ENCODE data around the gene CHCHD3.

The CHCHD3 gene

GRCh38 chr7:132999845-133000244 lies 82.0 kb downstream of the CHCHD3 start:
- no peak for ATAC-seq
- TF ChIP-seq ZC3H10 (CRISPR knock-in tag; IDR thresholded peaks at IDR 0.05): no peak
- no peak for TF ChIP-seq OSR1 (CRISPR knock-in tag; IDR thresholded peaks at IDR 0.05)
- no peak for TF ChIP-seq ZFP30 (CRISPR knock-in tag; IDR thresholded peaks at IDR 0.05)
- TF ChIP-seq, protein P1, sequence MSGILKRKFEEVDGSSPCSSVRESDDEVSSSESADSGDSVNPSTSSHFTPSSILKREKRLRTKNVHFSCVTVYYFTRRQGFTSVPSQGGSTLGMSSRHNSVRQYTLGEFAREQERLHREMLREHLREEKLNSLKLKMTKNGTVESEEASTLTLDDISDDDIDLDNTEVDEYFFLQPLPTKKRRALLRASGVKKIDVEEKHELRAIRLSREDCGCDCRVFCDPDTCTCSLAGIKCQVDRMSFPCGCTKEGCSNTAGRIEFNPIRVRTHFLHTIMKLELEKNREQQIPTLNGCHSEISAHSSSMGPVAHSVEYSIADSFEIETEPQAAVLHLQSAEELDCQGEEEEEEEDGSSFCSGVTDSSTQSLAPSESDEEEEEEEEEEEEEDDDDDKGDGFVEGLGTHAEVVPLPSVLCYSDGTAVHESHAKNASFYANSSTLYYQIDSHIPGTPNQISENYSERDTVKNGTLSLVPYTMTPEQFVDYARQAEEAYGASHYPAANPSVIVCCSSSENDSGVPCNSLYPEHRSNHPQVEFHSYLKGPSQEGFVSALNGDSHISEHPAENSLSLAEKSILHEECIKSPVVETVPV (CRISPR knock-in tag; IDR thresholded peaks at IDR 0.05): no peak
- no peak for TF ChIP-seq SNAI2 (CRISPR knock-in tag; IDR thresholded peaks at IDR 0.05)

DNA sequence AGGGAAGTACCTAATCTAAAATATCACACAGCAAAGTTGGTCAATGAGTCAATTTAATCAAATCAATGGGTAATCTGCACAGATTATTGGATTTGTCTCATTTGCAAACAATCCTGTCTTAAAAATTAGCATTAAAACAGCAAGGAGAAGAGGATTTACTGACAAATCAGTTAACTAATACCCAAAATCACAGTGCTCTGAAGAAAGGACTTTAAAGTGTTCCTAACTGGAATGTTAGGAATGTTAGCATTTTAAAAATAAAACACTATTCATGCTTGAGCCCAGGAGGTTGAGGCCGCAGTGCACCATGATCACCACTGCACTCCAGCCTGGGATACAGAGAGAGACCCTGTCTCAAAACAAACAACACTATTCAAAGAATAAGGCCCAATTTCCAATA lies 83.1 kb downstream of the CHCHD3 start:
- ATAC-seq: peak; percentile 53; the same call in 1 of the 3 replicates
- TF ChIP-seq OSR1 (CRISPR knock-in tag; IDR thresholded peaks at IDR 0.05) (no peak), ZNF8 (CRISPR knock-in tag; IDR thresholded peaks at IDR 0.05) (no peak), RARB (CRISPR knock-in tag; IDR thresholded peaks at IDR 0.05) (no peak), ZFP30 (CRISPR knock-in tag; IDR thresholded peaks at IDR 0.05) (no peak), ZNF565 (CRISPR knock-in tag; conservative IDR thresholded peaks at IDR 0.05; ENCODE audit: low read depth) (no peak), SNAI2 (CRISPR knock-in tag; IDR thresholded peaks at IDR 0.05) (no peak), POU6F1 (CRISPR knock-in tag; IDR thresholded peaks at IDR 0.05; ENCODE audit: borderline replicate concordance, low read depth) (no peak), BACH2 (CRISPR knock-in tag; IDR thresholded peaks at IDR 0.05; ENCODE audit: borderline replicate concordance) (no peak), TOX (CRISPR knock-in tag; IDR thresholded peaks at IDR 0.05; ENCODE audit: borderline replicate concordance) (no peak), ZNF70 (CRISPR knock-in tag; IDR thresholded peaks at IDR 0.05) (no peak), CSDC2 (CRISPR knock-in tag; IDR thresholded peaks at IDR 0.05) (no peak)
- TF ChIP-seq, protein P2, sequence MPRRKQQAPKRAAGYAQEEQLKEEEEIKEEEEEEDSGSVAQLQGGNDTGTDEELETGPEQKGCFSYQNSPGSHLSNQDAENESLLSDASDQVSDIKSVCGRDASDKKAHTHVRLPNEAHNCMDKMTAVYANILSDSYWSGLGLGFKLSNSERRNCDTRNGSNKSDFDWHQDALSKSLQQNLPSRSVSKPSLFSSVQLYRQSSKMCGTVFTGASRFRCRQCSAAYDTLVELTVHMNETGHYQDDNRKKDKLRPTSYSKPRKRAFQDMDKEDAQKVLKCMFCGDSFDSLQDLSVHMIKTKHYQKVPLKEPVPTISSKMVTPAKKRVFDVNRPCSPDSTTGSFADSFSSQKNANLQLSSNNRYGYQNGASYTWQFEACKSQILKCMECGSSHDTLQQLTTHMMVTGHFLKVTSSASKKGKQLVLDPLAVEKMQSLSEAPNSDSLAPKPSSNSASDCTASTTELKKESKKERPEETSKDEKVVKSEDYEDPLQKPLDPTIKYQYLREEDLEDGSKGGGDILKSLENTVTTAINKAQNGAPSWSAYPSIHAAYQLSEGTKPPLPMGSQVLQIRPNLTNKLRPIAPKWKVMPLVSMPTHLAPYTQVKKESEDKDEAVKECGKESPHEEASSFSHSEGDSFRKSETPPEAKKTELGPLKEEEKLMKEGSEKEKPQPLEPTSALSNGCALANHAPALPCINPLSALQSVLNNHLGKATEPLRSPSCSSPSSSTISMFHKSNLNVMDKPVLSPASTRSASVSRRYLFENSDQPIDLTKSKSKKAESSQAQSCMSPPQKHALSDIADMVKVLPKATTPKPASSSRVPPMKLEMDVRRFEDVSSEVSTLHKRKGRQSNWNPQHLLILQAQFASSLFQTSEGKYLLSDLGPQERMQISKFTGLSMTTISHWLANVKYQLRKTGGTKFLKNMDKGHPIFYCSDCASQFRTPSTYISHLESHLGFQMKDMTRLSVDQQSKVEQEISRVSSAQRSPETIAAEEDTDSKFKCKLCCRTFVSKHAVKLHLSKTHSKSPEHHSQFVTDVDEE (CRISPR knock-in tag; IDR thresholded peaks at IDR 0.05): no peak
- TF ChIP-seq, protein P1 (CRISPR knock-in tag; IDR thresholded peaks at IDR 0.05): no peak

DNA sequence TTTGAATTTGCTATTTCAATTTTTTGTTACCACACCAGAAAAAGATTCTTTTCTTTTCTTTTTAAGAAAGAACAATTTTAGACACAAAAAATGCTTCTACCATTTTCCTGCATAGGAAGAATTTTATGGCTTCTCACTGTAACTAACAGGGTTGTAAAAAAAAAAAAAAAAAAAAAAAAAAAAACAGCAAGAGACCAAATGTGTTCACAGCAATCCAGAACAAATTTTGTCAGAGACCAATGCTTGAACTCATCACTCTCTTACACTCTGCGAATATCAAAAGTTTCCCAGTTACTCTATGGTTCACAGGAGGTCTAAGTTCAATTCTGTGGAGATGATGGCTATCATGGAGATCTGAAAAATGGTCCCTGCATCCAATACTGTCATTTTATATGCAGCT lies 84.4 kb downstream of the CHCHD3 start:
- TF ChIP-seq CSDC2 (CRISPR knock-in tag; IDR thresholded peaks at IDR 0.05) (no peak), ZFP3 (CRISPR knock-in tag; IDR thresholded peaks at IDR 0.05) (no peak), ESRRG (CRISPR knock-in tag; IDR thresholded peaks at IDR 0.05) (no peak), GLIS3 (CRISPR knock-in tag; IDR thresholded peaks at IDR 0.05) (no peak), ZFP30 (CRISPR knock-in tag; IDR thresholded peaks at IDR 0.05) (no peak), PPARA (CRISPR knock-in tag; IDR thresholded peaks at IDR 0.05; ENCODE audit: borderline replicate concordance) (no peak), ARNTL (CRISPR knock-in tag; IDR thresholded peaks at IDR 0.05; ENCODE audit: borderline replicate concordance, low read depth) (no peak), ISL1 (CRISPR knock-in tag; IDR thresholded peaks at IDR 0.05) (no peak), OSR1 (CRISPR knock-in tag; IDR thresholded peaks at IDR 0.05) (no peak), ZNF565 (CRISPR knock-in tag; conservative IDR thresholded peaks at IDR 0.05; ENCODE audit: low read depth) (no peak), ZNF70 (CRISPR knock-in tag; IDR thresholded peaks at IDR 0.05) (no peak)
- TF ChIP-seq, protein P3, sequence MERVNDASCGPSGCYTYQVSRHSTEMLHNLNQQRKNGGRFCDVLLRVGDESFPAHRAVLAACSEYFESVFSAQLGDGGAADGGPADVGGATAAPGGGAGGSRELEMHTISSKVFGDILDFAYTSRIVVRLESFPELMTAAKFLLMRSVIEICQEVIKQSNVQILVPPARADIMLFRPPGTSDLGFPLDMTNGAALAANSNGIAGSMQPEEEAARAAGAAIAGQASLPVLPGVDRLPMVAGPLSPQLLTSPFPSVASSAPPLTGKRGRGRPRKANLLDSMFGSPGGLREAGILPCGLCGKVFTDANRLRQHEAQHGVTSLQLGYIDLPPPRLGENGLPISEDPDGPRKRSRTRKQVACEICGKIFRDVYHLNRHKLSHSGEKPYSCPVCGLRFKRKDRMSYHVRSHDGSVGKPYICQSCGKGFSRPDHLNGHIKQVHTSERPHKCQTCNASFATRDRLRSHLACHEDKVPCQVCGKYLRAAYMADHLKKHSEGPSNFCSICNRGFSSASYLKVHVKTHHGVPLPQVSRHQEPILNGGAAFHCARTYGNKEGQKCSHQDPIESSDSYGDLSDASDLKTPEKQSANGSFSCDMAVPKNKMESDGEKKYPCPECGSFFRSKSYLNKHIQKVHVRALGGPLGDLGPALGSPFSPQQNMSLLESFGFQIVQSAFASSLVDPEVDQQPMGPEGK (CRISPR knock-in tag; IDR thresholded peaks at IDR 0.05; ENCODE audit: borderline replicate concordance): no peak
- TF ChIP-seq, protein P4, sequence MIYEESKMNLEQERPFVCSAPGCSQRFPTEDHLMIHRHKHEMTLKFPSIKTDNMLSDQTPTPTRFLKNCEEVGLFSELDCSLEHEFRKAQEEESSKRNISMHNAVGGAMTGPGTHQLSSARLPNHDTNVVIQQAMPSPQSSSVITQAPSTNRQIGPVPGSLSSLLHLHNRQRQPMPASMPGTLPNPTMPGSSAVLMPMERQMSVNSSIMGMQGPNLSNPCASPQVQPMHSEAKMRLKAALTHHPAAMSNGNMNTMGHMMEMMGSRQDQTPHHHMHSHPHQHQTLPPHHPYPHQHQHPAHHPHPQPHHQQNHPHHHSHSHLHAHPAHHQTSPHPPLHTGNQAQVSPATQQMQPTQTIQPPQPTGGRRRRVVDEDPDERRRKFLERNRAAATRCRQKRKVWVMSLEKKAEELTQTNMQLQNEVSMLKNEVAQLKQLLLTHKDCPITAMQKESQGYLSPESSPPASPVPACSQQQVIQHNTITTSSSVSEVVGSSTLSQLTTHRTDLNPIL (CRISPR knock-in tag; IDR thresholded peaks at IDR 0.05; ENCODE audit: low read depth): no peak
- ATAC-seq: no peak

All from SK-N-SH treated with all-trans-retinoic acid at 6 μM for 48 hours (cell line).